Amniotic epithelial cell (primary cell): ENCODE measurements around the gene DOCK10.
A peak's percentile ranks its signal among the peaks of the same experiment; 100 is the strongest.
"Not testable (repeated sequence)": the region's sequence is repeated elsewhere in the genome, so short reads cannot be mapped to it uniquely, and the experiment has no call there.

ENCODE experiments used
- DNase-seq: peaks from one replicate; pipeline ENCODE4 v3.0.0-alpha.2; 2010; ENCODE audit warnings: low read depth

Gene DOCK10

DNA sequence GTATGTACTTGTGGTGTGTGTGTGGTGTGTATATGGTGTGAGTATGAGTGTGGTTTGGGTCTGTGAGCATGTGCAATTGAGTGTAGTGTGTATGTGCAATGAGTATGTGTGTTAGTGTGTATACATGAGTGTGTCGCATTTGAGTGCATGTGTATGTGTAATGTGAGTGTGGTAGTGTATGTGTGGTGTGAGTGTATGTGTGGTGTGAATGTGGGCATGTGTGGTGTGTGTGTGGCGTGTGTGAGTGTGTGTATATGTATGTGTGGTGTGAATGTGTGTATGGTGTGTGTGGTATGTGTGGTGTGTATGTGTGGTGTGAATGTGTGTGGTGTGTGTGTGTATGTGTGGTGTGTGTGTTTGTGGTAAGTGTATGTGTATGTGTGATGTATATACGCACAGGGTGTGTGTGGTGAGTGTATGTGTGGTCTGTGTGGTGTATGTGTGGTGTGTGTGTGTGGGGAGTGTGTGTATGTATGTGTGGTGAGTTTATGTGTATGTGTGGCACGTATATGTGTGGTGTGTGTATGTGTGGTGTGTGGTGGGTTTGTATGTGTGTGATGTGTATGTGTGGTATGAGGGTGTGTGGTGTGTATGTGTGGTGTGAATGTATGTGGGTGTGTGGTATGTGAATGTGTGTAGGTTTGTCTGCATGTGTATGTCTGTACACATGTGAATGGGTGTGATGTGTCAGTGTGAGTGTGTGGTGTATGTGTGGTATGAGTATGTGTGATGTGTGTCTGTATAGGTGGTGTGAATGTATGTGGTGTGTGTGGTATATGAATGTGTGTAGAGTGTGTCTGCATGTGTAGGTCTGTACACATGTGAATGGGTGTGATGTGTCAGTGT is 123.4 kb downstream of the DOCK10 start:
- DNase-seq: no peak

DNA sequence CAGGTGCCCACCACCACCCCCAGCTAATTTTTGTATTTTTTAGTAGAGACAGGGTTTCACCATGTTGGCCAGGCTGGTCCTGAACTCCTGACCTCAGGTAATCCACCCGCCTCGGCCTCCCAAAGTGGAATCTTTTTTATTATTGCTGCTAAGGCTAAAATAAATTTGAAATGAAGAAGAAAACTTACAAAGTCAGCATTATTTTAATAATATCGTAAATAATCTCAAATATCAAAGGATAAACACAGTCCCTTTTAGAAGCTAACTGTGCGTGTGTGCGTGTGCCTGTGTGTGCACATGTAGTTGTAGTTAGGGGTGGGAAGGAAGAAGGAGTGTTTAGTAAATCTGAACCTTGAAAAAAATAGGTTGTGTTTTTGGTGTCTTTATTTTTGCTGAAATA is 125.0 kb downstream of the DOCK10 start:
- not testable (repeated sequence) for DNase-seq

DNA sequence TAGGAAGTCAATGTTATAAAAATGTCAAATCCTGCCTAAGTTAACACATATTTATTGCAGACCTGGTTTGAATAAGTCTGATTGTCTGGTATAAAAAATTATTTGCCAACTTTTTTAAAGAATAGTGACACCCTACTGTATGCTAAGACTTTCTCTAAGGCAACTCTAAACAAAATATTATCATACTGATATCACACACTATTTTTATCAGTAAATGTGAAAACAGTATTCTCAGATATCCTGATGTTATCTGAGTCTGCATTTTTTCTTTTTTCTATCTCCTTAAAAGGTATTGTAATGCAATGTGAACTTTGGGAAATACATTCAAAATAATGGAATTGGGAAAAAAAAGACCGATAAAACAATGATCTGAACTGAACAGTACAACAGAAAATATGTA is 127.1 kb downstream of the DOCK10 start:
- no peak for DNase-seq

DNA sequence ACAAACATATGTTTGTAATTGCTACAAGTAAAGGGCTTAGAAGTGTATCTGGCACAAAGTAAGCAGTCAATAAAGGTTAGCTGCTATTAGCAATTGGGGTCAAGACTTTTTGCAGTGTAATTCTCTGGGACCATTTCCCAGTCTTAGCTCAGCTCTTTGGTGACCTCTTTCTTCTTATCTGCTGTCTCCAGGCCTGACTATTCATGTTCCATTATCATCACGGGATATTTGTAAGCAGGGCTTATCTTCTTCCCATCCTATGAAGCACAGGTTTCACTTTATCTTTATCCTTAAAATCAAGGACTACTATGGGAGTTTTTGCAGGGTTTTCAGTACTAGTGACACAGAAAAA is 131.7 kb downstream of the DOCK10 start:
- DNase-seq: peak; percentile 29

DNA sequence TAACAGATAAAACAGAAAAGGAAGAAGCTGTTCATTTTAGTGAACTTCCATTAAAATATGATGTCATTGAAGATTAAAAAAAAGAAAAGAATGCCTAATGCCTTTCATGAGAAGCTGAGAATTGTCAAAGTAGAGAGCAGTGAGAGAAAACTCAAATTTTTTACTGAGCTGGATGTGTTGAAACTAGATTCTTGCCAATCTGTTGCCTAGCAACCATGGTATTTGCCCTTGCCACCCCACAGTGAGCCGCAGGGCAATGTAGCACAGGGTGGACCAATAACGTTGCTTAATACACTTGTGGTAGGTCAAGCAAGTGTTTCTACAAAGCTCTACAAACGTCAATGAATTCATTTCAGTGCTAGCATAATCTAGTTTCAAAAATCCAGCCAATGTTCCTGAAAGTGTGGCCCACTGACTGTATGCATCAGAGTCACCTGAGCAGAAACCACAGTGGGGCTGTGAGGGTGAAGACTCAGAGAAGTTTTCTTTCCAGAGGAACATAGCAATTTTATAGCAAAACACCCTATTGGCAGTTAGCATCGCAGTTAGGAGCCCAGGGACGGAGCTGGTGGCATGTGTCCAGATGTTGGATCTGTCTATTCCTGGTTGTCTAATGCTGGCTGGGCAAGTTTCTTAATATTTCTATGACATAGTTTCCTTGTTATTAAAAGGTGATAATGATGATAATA is 132.2 kb downstream of the DOCK10 start:
- peak; percentile 86 for DNase-seq

DNA sequence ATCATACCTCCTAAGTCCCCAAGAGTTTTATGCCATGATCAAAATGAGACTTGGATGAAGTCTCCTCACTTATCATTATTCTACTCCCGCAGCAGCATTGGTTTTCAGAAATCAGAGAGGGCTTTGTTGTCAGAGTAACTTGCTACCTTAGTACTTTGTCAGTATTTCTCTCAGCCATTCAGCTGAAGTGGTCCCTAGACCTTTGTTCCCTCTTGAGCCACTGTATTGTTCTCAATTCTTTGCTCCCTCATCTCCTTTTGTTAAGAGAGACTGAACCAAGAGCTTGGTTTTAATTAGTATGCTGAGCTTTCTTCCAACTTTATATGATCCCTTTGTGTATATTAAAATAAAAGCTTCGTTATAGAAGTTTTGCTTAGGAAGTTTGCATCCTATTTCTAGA is 133.4 kb downstream of the DOCK10 start:
- no peak for DNase-seq

DNA sequence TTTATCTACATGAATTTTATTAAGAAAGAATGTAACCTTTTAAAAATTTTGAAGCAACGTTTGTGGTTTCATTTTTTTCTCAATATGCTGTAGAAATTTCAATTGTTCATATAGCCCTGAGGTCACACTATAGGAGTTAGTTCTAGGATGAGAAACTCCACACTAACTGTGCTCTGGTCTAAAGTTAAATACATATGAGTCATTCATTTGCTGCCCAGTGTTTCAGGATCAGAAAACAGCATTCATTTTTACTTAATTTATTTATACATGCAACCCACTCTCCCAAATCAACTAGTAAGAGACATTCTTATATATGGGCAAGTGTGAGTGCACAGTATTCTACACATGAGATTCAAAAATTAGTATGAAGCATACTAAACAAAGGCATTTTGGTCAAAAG is 137.9 kb downstream of the DOCK10 start:
- no peak for DNase-seq

DNA sequence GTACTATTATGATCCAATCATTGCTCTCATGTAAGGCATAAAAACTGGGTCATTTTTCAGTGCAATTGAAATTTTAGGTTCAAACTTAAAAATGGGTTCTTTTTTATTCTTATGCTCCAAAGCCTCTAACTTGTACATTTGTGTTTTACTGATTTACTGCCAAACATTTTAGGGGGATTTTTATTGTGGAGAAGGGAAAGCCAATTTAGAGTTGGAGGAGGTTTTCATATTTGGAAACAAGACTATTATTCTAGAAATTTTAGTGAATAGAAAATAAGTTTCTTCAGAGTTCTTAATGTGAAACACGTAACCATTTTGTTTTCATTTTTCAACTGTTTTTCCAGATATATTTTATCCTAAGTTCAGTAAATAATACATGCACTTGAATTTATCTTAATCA is 138.6 kb downstream of the DOCK10 start:
- no peak for DNase-seq

DNA sequence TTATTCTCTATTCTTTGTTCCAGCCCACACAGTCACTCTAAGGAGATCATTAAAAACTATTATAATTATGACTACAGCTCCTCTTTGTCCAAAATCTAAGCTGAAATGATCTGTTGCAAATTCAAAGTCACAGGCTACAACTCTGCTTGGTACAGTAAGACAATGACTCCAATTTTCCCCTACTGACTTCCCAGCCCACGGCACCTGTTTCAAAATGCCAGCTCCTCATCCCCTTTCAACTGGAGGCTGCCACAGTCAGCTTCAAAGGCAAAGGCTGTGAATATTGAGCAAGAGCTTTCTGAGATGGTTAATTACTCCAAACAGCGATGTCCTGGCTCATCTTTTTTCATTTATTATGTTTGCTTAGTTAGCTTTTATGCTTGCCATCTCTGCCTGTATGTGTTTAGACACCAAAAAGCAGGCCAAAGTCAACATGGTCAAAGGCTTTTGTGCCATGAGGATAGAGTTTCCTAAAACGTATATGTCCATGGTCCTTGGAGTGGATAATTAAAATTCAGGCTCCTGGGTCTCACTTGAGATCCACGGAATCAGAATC is 141.1 kb downstream of the DOCK10 start:
- no peak for DNase-seq

DNA sequence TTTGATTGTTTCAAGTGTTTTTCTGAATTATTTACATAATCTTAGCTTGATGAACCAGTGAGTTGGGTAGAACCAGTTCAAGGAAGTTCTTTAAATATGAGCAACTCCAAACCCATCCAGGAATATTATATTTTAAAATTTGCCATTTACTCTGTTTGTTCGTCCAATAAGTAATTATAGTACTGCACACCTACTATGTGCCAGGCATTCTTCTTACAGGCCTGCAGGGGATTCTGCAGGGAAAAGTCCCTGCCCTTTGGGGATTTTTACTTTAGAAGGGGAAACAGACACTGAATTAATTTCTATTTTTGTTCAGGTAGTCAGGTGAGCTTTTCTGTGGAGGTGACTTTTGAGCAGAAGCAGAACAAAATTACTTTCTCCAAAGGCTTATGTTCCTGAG is 146.9 kb downstream of the DOCK10 start:
- DNase-seq: no peak

DNA sequence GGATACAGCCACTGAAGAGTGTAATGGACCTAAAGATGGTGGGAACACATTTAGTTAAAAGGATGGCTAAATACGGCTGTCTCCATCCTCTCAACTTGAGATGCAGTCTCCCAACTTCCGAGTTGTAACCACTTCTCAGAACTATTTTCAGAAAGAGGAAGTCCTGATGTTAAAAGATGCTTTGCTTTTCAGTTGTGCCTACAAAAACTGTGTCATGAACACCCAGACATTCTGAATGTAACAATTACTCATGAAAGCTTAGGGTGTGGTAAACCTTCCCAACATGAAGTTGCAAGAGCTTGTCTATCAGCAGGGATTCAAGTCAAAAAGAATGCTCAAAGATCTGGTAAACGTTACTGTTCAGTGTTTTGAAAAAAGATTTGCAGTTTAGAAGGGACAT is 147.9 kb downstream of the DOCK10 start:
- DNase-seq: no peak

DNA sequence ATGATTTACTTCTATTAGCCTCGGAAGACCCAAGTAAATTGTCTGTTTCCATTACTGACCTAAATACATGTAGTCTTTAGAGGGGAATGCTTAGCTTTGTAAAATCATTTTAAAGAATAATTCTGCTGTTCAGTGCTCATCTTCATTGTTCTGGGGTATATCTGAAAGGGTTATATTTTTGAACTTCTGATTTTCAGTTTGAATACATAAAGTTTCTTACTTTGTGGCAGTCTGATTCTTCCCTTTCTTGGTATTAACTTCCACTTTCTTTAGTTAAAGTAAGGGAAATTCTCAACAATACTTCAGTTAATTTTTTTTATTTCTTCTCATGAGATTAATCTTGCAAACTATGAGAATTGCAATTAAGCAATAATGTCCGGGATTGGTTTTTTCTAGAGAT is 148.4 kb downstream of the DOCK10 start:
- DNase-seq: no peak

DNA sequence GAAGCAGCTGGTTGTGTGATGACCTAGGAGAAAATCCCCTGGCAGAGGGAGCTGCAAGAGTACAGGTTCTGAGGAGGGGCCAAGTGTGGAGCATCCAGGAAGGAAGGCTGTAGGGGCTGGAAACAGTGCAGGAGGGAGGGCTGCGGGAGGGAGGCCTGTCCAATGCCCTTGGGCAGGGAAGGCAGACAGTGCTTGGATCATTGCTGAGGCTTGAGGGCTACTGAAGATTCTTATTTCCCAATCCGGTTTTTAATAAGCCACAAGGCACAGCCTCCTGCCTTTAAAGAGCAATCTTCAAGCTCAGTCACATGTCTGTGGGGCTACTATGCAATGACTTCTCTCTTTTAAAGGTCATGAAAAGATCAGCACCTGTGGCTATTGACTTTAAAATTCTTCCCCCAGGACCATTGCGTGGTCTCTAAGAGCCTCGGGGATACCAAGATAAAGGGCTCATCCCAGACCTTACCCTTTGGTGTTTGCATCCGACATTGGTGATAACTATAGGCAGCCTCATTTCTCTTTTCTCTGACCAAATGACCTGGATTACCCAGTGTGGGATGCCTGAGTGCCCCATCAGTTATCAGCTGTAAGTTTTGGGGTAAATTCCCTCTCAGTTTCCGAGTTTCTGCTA is 149.6 kb downstream of the DOCK10 start:
- DNase-seq: no peak

DNA sequence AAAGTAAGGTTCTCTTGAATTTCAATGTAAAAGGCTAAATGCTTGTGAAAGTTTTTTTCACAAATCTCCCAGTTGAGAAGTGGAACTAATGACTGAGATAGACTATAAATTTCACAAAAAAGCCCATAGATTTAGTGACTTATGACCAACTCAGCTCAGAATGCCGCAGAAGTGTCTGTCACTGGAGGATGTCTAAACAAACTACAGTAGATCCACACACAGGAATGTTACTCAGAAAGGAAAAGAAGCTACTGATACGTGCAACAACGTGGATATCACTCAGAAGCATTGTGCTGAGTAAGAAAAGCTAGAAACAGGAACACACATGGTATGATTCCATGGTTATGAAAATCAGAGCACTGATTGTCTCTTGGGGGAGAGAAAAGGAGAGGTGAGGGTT is 151.9 kb downstream of the DOCK10 start:
- peak; percentile 19 for DNase-seq

DNA sequence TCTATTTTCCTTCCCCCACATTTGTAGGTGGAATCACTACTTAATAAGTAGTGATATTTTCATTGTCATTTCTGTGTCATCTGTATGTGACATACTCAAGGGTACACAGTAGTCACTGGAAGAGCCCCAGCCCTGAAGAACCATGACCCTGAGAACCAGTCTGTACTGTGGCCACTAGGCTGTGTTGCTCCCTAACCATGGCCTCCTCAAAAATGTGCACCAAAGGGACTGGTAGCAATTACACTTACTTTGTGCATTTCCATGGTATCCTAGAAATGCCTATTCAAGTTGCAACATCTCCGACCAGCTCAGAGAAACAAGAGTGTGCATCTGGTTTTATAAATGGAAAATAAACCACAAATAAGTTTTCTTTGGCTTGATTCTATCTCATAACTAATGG is 155.1 kb downstream of the DOCK10 start:
- DNase-seq: peak; percentile 23

DNA sequence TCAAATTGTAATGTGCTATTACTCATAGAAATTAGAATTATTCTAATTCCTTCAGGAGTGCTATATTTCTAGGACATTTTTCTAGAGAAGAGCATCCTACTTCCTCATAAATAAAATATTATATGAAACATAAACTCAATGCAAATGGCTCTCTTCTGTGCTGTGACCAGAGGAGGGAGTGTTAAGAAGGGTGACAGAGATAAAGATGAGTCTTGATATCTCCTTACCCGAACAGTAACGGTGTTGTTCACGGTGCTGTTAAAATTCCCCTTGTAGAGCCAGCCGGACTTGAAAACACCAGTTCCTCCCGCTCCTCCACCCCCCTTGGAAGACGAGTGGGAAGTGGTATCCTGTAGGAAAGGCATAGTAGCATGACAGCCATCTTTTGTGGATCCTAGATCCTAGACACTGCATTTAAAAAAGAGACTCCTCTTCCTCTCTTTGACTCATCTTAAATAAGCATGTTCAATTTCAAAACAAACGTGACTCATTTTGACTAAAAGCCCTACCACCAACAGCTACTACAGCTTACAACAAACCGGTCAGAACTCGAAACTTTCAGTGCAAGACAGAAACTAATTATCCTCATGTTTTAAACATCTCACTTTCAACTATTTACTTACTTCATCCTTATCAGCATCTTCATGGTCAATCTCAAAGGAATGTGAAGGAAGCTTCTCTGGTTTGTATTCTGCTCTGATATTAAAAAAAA is 156.3 kb downstream of the DOCK10 start:
- DNase-seq: peak; percentile 93

DNA sequence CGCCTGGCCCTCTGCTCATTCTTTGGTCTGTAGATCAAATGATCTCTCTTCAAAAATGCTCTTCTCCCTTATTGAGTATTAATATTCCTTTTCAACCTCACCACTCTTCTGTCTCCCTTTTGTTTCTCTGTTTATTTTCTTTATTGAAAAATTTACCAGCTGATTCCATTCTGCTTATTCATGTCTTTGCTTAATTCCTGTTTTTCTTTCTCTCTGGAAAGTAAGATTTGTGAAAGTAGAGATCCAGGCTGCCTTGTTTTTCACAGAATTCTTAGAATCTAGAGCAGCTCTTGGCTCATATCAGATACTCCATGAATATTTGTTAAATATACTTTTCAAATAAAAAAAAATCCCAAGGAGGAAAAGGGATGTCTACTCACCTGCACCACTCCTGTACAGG is 157.0 kb downstream of the DOCK10 start:
- no peak for DNase-seq

DNA sequence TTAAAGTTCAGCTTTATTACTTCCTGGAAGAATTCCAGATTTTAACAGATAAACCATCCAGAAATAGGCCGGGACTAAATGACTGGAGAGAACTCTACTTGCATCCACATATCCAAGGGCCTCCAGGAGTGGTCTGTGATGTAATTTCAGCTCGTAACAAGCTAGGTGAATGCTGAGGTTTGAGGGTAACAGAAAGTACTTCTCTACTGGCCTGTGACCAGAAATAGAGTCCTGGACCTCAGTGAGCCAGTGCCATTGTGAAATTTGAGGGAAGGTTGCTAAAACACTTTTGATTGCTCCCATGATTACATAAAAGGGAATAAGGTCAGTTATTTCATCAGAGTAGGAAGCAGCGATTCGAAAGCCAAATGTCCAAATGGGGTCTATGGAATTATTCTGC is 158.1 kb downstream of the DOCK10 start:
- DNase-seq: peak; percentile 64

DNA sequence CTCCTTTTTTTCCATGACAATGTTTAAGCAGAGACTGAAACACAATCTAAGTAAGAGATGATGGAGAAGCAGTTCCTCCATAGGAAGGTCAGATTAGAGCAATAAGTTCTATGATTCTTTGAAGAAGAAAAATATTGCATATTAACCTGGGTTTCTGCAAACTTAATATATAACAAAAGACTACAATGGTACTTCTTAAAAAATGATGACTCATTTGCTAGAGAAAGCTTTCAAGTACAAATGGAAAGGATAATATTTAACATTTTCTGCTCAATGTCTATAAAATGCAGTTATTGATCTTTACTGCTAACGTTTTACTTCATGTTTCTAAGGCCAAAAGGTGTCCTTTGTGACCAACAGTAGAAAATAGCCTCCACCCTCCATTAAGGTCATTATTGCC is 158.6 kb downstream of the DOCK10 start:
- no peak for DNase-seq

DNA sequence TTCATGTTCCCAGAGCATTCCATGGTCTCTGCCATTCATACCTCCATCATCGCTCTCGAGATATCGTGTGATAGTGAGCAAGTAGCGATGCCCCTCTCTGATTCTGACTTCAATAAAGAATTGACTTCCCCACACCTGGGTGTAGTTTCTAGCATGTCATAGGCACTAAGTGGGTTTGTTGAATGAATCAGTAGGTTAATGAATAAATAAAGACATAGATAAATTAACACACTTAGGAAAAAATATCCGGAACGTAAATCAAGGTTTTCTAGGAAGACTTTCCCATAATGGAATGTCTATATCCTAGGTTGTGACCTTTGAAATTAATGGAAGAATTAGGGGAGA is 159.1 kb downstream of the DOCK10 start:
- DNase-seq: no peak

DNA sequence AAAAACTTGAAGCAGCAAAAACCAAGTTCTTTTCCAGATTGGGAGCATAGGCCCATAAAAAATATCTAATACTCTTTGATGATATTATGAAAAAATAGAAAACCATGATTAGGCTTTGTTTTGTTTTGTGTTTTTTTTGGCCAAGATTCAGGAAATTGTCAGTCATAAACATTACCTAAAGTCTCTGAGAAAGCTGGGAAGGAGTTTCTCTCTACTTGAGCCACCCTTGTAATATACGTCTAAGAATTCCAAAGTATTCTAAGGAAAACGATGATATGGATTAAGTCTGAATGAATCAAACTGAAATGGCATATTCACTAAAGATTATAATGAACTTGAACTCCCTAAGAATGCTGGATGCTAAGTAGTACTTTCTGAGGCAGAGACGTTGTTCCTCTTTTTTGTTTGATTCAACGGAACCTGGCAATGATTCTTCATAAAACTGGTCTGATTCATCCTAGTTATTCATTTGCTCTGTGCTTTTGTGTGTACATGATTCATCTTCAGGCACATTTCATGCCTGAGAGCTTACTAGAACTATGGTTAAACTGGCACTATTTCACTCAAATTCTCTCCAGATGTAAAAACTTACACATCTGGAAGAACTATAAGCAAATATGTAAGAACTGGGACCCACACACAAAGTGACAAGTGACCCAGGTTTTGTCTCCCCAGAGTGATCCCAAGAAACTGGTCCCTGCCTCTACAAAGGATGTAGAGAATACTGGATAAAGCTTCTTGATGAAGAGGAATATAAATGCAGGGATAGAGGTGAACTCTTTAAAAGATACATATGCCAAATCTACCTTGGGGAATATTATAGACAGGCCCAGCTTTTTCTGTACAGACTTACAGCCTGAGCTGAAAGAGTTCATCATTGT is 159.7 kb downstream of the DOCK10 start:
- peak; percentile 80 for DNase-seq
